Measurements from ENCODE around the gene DNAJB7. TPM values are rescaled to one million over a fixed set of nuclear protein-coding genes. Genes with fewer than 3 reads are reported as not detected.

DNAJB7 gene
- total and polyA plus RNA-seq, 10 of the 15 experiments (the other 5 are each of a cell fraction or from before 2014, with no cell fraction given): 0.03 to 0.70 (median 0.29) TPM; not detected in 6

DNA sequence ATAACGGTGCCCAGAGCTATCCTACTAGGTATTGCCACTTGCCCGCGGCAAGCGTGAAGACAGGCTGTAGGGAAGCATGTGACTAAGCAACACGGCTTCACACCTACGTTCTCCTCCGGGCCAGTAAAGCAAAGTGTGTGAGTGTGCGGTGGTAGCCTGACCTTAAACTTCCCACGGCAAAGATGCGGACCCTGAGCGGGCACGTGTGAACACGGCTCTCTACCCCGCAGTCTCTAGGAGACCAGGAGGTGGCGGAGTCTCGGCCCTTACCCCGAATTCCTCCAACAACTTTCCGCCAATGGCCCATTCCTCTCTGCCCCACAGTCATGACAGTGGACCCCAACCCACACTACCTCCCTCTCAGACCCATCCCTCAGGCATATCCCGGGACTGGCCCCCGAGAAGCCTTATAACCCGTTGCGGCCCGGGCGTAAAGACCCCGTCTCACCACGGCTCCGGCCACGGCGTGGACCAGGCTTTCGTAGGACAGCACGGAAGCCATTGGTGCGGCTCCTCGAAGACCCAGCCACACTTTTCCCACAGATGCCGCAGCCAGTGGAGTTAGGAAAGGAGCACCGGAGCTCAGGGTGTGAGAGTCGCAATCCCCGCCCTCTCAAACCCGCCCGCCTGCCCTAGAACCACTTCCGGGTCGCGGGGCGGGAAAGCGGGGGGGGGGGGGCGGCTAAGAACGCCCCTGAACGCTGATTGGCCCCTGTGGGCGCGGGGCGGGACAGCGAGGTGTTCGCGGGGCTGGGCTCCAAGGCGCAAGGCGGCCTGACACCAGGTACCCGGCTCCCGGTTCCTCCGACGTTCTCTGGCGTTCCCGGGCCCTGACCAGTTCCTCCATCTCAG is 42.9 kb downstream of the DNAJB7 start, which contains the start of gene SLC25A17 (continued):
- TF ChIP-seq FOXM1 (IDR thresholded peaks at IDR 0.05; ENCODE audit: low read depth, low read length) (no peak), MYC (IDR thresholded peaks at IDR 0.05; ENCODE audit: insufficient read depth, insufficient read length, insufficient replicate concordance, low read length, severe bottlenecking) (peak; percentile 54), GABPA (IDR thresholded peaks at IDR 0.05; ENCODE audit: low read depth) (peak; percentile 85), POLR2AphosphoS5 (IDR thresholded peaks at IDR 0.05; ENCODE audit: low read length) (peak; percentile 73; the same call in 1 of the 2 replicates), SREBF1 (IDR thresholded peaks at IDR 0.05; ENCODE audit: low read length) (no peak; the same call in 1 of the 2 replicates), MTA3 (IDR thresholded peaks at IDR 0.05; ENCODE audit: borderline replicate concordance, low read length) (no peak), KAT2A (conservative IDR thresholded peaks at IDR 0.05; ENCODE audit: control insufficient read depth, low read depth, low read length) (no peak), SUPT20H (IDR thresholded peaks at IDR 0.05; ENCODE audit: borderline replicate concordance, control insufficient read depth, low read depth, low read length) (no peak), GATAD2B (conservative IDR thresholded peaks at IDR 0.05; ENCODE audit: low read depth) (no peak), TCF3 (IDR thresholded peaks at IDR 0.05; ENCODE audit: borderline replicate concordance, insufficient read depth, low read depth, low read length) (no peak), RB1 (IDR thresholded peaks at IDR 0.05; ENCODE audit: borderline replicate concordance) (no peak; the same call in 1 of the 2 replicates), EGR1 (IDR thresholded peaks at IDR 0.05; ENCODE audit: borderline replicate concordance in 1 of 2, low read depth in 2 of 2, low read length in 2 of 2) (peak in 1 of 2 experiments; percentile 83; a peak in 2 of 3 replicates), LARP7 (IDR thresholded peaks at IDR 0.05) (no peak; the same call in 1 of the 2 replicates), IKZF1 (conservative IDR thresholded peaks at IDR 0.05) (peak; percentile 44), NFYA (IDR thresholded peaks at IDR 0.05; ENCODE audit: borderline replicate concordance, low read depth, low read length) (no peak), RBBP5 (conservative IDR thresholded peaks at IDR 0.05) (no peak), TCF7 (IDR thresholded peaks at IDR 0.05; ENCODE audit: borderline replicate concordance) (no peak)
- TF ChIP-seq, protein P1, sequence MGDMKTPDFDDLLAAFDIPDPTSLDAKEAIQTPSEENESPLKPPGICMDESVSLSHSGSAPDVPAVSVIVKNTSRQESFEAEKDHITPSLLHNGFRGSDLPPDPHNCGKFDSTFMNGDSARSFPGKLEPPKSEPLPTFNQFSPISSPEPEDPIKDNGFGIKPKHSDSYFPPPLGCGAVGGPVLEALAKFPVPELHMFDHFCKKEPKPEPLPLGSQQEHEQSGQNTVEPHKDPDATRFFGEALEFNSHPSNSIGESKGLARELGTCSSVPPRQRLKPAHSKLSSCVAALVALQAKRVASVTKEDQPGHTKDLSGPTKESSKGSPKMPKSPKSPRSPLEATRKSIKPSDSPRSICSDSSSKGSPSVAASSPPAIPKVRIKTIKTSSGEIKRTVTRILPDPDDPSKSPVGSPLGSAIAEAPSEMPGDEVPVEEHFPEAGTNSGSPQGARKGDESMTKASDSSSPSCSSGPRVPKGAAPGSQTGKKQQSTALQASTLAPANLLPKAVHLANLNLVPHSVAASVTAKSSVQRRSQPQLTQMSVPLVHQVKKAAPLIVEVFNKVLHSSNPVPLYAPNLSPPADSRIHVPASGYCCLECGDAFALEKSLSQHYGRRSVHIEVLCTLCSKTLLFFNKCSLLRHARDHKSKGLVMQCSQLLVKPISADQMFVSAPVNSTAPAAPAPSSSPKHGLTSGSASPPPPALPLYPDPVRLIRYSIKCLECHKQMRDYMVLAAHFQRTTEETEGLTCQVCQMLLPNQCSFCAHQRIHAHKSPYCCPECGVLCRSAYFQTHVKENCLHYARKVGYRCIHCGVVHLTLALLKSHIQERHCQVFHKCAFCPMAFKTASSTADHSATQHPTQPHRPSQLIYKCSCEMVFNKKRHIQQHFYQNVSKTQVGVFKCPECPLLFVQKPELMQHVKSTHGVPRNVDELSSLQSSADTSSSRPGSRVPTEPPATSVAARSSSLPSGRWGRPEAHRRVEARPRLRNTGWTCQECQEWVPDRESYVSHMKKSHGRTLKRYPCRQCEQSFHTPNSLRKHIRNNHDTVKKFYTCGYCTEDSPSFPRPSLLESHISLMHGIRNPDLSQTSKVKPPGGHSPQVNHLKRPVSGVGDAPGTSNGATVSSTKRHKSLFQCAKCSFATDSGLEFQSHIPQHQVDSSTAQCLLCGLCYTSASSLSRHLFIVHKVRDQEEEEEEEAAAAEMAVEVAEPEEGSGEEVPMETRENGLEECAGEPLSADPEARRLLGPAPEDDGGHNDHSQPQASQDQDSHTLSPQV (IDR thresholded peaks at IDR 0.05): no peak
- TF ChIP-seq, protein P2, sequence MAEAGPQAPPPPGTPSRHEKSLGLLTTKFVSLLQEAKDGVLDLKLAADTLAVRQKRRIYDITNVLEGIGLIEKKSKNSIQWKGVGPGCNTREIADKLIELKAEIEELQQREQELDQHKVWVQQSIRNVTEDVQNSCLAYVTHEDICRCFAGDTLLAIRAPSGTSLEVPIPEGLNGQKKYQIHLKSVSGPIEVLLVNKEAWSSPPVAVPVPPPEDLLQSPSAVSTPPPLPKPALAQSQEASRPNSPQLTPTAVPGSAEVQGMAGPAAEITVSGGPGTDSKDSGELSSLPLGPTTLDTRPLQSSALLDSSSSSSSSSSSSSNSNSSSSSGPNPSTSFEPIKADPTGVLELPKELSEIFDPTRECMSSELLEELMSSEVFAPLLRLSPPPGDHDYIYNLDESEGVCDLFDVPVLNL (IDR thresholded peaks at IDR 0.05; ENCODE audit: low read depth, low read length): 0 out of 2 replicates have a peak, but pooled peaks have one; percentile 22
- TF ChIP-seq, protein P3, sequence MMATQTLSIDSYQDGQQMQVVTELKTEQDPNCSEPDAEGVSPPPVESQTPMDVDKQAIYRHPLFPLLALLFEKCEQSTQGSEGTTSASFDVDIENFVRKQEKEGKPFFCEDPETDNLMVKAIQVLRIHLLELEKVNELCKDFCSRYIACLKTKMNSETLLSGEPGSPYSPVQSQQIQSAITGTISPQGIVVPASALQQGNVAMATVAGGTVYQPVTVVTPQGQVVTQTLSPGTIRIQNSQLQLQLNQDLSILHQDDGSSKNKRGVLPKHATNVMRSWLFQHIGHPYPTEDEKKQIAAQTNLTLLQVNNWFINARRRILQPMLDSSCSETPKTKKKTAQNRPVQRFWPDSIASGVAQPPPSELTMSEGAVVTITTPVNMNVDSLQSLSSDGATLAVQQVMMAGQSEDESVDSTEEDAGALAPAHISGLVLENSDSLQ (IDR thresholded peaks at IDR 0.05): no peak
- TF ChIP-seq, protein P4, sequence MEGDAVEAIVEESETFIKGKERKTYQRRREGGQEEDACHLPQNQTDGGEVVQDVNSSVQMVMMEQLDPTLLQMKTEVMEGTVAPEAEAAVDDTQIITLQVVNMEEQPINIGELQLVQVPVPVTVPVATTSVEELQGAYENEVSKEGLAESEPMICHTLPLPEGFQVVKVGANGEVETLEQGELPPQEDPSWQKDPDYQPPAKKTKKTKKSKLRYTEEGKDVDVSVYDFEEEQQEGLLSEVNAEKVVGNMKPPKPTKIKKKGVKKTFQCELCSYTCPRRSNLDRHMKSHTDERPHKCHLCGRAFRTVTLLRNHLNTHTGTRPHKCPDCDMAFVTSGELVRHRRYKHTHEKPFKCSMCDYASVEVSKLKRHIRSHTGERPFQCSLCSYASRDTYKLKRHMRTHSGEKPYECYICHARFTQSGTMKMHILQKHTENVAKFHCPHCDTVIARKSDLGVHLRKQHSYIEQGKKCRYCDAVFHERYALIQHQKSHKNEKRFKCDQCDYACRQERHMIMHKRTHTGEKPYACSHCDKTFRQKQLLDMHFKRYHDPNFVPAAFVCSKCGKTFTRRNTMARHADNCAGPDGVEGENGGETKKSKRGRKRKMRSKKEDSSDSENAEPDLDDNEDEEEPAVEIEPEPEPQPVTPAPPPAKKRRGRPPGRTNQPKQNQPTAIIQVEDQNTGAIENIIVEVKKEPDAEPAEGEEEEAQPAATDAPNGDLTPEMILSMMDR (IDR thresholded peaks at IDR 0.05 in 2 of 3, conservative IDR thresholded peaks at IDR 0.05 in 1 of 3; ENCODE audit: control insufficient read depth in 2 of 3, extremely low read depth in 1 of 3, insufficient read depth in 1 of 3, low read depth in 3 of 3, low read length in 3 of 3): peak; percentile 30 to 41 (median 34); a peak in 3 of 6 replicates
